Measurements from ENCODE around the gene ZNF682.
"Not testable (repeated sequence)": the region's sequence is repeated elsewhere in the genome, so short reads cannot be mapped to it uniquely, and the experiment has no call there.

Gene ZNF682

DNA sequence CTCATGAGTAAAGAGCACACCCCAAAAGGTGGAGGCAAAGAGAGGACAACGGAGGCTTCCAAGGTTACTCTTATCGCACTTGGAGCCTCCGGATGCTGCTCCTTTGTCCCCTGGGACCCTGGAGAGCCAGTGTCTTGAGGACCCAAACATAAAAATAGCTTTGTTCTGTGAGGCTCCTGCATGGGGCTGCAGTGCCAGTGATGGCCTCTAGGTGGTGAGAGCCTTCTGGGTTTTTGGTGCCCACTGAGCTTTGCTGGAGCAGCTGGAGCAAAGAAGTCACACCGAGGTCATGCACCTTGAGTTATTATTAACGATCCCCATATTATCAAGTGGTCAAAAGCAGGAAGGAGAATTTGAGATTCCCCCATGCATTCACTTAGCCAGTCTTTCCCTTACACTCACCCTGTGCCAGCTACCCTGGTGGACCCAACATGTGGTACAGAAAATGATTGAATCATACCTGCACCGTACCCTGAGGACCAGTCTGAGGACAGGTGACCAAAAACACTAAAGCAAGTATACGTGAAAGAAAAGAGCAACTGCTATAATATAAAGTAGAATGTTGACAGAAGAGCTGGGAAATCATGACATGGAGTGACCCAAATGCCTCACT, 41.5 kb downstream of the ZNF682 start:
- no peak for DNase-seq (ENCODE audit: low read depth)

DNA sequence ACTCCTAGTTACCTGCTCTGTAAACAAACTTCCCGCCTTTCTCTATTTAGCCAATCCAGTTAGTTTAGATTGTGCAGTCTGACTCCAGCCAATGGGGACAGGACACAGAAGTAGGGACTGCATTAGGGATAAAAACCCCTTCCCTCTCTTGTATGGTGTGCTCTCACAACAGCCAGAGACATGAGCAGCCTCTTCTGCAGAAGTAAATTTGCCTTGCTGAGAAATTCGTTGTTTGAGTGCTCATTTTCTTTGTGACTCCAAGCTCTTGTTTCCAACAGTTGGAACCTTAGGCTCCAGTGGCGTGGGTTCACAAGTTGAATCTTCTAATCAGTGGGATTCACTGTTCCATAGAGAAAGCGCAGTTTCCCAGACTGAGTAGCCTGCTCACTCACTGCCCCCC, 72.4 kb downstream of the ZNF682 start:
- no peak for DNase-seq (ENCODE audit: low read depth)

DNA sequence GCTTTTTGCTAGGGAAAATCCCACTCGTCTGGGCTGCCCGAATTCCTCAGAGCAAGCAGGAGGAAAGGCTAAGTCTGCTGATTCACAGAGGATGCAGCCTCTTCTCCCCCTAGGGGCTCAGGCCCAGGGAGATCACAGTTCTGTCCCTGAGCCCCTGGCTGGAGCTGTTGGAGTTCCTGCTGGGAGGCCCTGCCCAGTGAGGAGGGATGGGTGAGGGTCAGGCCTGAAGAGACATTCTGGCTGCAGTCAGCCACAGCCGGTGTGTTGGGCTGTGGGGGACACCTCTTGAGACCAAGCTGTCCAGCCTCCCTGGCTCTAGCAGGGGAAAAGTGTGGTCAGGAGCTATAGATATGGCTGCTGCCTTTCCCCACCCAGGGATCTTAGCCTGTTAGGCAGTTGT, 73.2 kb downstream of the ZNF682 start:
- not testable (repeated sequence) for DNase-seq (ENCODE audit: low read depth)

- DNase-seq (ENCODE audit: low read depth), result no peak
These were observed 74.9 kb downstream of the ZNF682 start for GRCh38 chr19:19964416-19964815.

DNA sequence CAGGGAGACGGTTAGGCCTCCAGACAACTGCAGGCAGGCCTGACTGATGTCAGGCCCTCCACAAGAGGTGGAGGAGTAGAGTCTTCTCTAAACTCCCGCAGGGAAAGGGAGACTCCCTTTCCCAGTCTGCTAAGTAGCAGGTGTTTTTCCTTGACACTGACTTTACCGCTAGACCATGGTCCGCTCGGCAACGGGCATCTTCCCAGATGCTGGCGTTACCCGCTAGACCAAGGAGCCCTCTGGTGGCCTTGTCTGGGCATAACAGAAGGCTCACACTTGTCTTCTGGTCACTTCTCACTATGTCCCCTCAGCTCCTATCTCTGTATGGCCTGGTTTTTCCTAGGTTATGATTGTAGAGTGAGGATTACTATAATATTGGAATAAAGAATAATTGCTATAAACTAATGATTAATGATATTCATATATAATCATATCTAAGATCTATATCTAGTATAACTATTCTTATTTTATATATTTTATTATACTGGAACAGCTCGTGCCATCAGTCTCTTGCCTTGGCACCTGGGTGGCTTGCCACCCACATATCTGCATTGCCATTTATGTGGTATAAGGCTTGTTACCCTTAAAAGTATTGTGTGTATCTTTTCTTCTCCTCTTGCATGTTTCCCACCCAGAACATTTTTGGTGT, 80.0 kb downstream of the ZNF682 start:
- peak; percentile 26 for DNase-seq (ENCODE audit: low read depth)

DNA sequence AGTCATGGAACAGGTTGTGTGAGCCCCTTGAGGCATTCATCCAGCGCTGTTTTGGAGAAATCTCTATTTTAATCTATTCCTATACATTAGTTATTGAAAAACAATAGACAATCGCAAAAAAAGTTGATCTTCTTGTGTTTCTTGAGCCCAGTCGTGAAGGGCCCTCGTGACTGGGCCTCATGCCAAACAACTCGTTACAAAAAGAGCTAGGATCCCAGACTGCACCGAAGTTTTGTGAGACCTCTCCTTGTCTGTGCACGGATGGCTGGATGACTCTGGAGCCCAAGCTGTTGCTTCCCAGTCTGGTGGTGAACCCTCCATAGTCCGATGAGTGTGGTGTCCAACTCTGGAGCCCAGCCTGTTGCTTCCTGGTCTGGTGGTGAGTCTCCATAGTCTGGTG, 81.5 kb downstream of the ZNF682 start:
- DNase-seq (ENCODE audit: low read depth), result not testable (repeated sequence)

DNA sequence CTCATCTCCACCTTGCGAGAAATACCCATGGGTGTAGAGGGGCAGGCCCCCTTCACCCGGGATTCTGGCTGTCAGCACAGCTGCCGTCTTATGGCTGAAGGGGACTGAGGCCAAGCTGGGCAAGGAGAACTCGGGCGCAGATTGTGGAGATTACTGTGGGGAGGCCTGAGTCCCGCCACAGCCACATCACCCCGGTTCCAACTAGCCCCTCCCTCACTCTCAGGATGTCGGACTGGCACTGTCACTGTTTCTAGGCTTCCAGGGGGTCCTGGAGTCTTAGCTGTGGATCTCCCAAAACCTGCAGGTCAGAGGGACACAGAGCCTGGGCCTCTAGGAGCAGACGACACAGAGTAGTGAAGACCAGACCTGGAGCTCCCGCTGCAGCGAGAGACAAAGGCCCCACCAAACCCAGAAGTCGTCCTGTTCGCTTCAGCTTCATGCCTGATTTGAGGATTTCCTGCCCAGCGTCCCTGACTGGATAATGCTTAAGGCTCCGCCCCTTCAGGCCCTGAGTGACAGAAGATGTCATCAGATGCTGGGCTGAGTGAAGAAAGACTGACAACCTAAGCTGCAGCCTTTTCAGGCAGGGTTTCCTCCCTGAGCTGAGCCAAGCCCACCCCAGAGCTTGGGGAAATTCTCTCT, 82.8 kb downstream of the ZNF682 start:
- no peak for DNase-seq (ENCODE audit: low read depth)

- no peak for DNase-seq (ENCODE audit: low read depth)
These were observed 84.1 kb downstream of the ZNF682 start for GRCh38 chr19:19955208-19955607.

Measured in fibroblast of gingiva (primary cell).